Epithelial cell of proximal tubule (primary cell): ENCODE results near the gene GOSR1. TPM values are rescaled to one million over a fixed set of nuclear protein-coding genes. Genes with fewer than 3 reads are reported as not detected.
"Not testable (repeated sequence)": the region's sequence is repeated elsewhere in the genome, so short reads cannot be mapped to it uniquely, and the experiment has no call there.

Source experiments
- DNase-seq: peaks from one replicate; pipeline ENCODE4 v3.0.0-alpha.2; 2011; ENCODE audit warnings: low read depth
- H3K4me3 ChIP-seq: 2 replicates; pipeline ENCODE4 v1.5.1; 2011; ENCODE audit warnings: low read depth, mild to moderate bottlenecking, low read length
- CTCF ChIP-seq: conservative IDR thresholded peaks from 2 replicates; pipeline ENCODE4 v1.5.1; 2012; ENCODE audit warnings: low read depth, mild to moderate bottlenecking, low read length
- total RNA-seq: library from RNA; depleted of rRNA; stranded (reverse); fragments of >200 nt; gene quantifications from 2 replicates; pipeline ENCODE4 v1.2.3, GENCODE V29; 2015

The GOSR1 gene
- total RNA-seq, 1 donor from 2014 or later: 26.1 TPM

GRCh38 chr17:30519707-30520106 lies 42.5 kb downstream of the GOSR1 start:
- no peak for DNase-seq
- no peak overlapping the region for H3K4me3 ChIP-seq
- TF ChIP-seq CTCF: no peak

GRCh38 chr17:30520436-30520835 lies 43.2 kb downstream of the GOSR1 start:
- no peak overlapping the region for H3K4me3 ChIP-seq
- no peak for DNase-seq
- TF ChIP-seq CTCF: no peak

- no peak for DNase-seq
- no peak for TF ChIP-seq CTCF
- H3K4me3 ChIP-seq: no peak overlapping the region
Measured at GRCh38 chr17:30520882-30521281, 43.7 kb downstream of the GOSR1 start.

GRCh38 chr17:30521766-30522165 lies 44.6 kb downstream of the GOSR1 start:
- H3K4me3 ChIP-seq: no peak overlapping the region
- no peak for DNase-seq
- no peak for TF ChIP-seq CTCF

- DNase-seq, H3K4me3 ChIP-seq: not testable (repeated sequence)
Measured at GRCh38 chr17:30523236-30523635, 46.0 kb downstream of the GOSR1 start.

- H3K4me3 ChIP-seq: no peak overlapping the region
- no peak for DNase-seq
- TF ChIP-seq CTCF: no peak
Measured at GRCh38 chr17:30524847-30525246, 47.6 kb downstream of the GOSR1 start.

- no peak for TF ChIP-seq CTCF
- H3K4me3 ChIP-seq: no peak overlapping the region
- no peak for DNase-seq
Measured at GRCh38 chr17:30526401-30526800, 49.2 kb downstream of the GOSR1 start.

- not testable (repeated sequence) for H3K4me3 ChIP-seq, DNase-seq
Measured at GRCh38 chr17:30528701-30529100, 51.5 kb downstream of the GOSR1 start.
